T-helper 2 cell treated with Interferon-gamma antibody and Interleukin-4, amounts not matched to agents 100 ng/mL and 5 ng/mL, for 36 hours (primary cell): ENCODE data around the gene ADGRB2. TPM values are rescaled to one million over a fixed set of nuclear protein-coding genes. Genes with fewer than 3 reads are reported as not detected.
"Not testable (repeated sequence)": the region's sequence is repeated elsewhere in the genome, so short reads cannot be mapped to it uniquely, and the experiment has no call there.

ENCODE experiments used
- intact Hi-C: fragments of 100-400 bp; cut with micrococcal nuclease; formaldehyde crosslinking; loops from one replicate; pipeline ENCODE4 v1.15.1; 2023
- total RNA-seq: library from RNA; stranded (reverse); gene quantifications from 2 replicates; pipeline ENCODE4 v1.2.3, GENCODE V29; 2022

The ADGRB2 gene
- total RNA-seq, 1 donor from 2014 or later: 0.30 TPM

- intact Hi-C loops: no loop called here
Measured at GRCh38 chr1:31731049-31731565, 33.0 kb downstream of the ADGRB2 start.

DNA sequence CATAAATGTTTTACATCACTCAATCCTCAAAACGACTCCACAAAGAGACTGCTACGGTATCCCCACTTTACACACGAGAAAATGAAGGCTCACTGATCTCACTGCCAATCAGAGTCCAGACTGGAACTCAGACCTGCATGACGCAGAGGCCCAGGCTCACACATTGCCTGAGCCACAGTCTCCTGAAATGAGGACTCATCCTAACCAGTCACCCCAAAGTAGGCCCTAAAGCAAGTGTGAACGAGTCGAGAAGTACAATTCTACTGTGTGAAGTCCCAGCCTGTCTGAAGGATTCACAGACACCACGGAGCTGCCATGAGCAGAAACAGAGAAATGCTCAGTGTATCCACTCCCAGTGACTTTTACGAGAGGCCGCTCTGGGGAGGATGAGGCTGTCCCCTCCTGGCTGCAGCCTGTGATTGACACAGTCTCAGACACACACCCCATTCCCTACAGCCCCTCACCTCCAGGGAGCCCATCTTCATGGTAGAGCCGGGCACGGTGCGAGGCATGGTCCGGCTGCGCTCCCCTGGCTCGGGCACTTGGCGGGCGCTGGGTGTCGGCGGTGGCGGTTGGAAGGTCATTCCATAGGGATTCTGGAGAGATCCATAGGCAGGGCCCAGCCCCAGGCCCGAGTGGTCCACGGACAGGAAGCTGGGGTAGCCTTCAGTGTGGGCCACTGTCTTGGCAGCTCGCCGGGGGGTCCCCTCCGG is 33.6 kb downstream of the ADGRB2 start:
- intact Hi-C loops: no loop called here

DNA sequence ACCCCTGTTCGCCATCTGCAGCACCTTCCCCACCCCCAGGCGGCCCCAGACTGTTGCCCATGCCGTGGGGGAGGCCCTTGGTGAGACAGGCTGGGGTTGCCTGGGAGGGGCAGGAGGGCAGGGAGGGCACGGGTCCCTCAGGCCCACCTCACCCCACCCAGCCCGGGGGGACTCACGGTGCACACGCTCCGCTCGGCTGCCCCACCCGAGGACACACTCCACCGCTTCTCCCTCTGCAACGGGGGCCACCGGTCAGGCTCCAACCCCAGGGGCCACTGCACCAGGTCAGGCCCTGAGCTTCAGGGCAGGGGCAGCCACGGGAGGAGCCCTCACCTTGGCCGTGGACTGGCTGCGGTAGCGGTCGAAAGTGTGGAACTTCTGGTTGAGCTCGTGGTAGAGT is 36.3 kb downstream of the ADGRB2 start:
- intact Hi-C loops: no loop called here

DNA sequence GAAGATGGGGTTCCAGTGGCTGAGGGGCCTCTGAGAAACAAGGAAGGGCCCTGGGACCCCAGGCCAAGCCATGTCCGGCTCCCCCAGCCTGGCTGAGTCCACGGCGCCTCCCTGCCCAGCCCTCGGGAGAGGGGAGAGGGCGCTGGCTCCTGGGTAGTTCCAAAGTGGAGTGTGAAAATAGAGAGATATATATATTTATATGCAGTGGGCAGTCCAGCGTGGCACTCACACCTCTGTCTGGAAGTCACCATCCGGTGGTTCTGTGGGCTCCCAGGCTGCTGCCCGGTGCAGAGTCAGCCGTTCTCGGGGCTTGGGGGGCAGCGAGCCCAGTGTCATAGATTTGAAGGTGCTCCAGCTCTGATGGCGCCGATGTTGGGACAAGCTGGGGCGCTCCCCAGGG is 36.9 kb downstream of the ADGRB2 start:
- intact Hi-C loops: no loop called here

- intact Hi-C loops: no loop called here
Measured at GRCh38 chr1:31726715-31727114, 37.4 kb downstream of the ADGRB2 start.

- intact Hi-C loops: no loop called here
Measured at GRCh38 chr1:31725777-31726535, 38.2 kb downstream of the ADGRB2 start.

DNA sequence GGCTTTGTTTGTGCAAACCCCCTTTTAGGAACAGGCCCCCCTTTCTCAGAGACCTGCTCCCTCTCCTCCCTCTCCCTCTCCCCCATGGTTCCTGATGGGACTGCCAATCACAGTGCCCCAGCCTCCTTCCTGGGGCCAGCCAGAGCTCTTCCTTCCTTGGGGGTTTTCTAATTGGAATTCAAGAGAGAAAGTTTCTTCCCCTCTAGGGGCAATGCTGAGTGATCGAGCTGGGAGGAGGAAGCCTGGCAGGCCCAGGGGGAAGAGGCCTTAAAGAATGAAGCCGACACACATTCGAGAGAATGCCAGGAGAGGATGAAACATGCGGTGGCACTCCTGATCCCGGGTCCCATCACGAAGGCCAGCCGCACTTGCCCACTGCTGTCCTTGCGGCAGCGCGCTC is 39.0 kb downstream of the ADGRB2 start:
- intact Hi-C loops: no loop called here

- intact Hi-C loops: no loop called here
Measured at GRCh38 chr1:31723828-31724359, 40.2 kb downstream of the ADGRB2 start.

DNA sequence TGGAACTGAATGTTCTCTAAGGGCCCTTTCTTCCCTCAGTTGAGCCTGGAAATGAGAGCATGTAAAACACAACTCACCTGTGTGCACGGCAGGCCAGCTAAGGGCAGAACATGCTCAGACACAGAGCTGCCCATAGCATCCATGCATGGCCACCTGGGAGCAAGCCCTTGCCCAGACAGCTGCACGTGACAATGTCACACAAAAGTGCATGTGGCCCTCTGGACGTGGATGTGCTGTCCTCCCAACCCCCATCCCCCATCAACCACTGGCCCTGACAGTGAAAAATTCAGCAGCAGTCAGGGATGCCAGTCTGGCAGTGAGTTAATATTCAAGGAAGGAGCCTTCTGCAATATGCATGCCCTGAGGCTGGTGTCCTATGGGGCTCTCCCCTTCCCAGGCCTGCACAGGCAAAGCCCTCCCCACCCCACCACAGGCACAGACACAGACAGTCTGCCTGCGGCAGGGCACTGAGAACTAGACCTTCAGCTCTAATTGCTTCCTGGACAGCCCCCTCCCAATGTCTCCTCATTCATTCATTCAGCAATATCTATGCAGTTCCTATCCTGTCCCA is 45.7 kb downstream of the ADGRB2 start:
- intact Hi-C loops: no loop called here

DNA sequence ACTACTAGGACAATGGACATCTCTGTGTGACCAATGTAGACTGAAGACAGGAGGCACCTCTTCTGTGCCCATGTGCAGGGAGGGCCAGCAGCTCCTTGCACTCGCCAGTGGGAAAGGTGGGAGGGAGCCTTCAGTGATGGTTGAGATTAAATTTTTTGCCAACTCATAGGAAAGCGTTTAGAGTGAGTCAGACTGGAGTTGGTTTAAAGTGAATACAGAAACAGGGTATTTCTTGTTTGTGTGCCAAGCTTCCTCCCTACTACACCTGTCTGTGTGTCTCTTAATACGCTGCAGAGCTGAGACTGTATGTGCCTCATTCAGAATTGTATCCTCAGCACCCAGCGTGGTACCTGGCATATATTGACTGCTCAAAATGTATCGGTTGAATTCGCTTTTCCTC is 46.8 kb downstream of the ADGRB2 start:
- intact Hi-C loops: no loop called here

- intact Hi-C loops: no loop called here
Measured at GRCh38 chr1:31715873-31716220, 48.3 kb downstream of the ADGRB2 start.

DNA sequence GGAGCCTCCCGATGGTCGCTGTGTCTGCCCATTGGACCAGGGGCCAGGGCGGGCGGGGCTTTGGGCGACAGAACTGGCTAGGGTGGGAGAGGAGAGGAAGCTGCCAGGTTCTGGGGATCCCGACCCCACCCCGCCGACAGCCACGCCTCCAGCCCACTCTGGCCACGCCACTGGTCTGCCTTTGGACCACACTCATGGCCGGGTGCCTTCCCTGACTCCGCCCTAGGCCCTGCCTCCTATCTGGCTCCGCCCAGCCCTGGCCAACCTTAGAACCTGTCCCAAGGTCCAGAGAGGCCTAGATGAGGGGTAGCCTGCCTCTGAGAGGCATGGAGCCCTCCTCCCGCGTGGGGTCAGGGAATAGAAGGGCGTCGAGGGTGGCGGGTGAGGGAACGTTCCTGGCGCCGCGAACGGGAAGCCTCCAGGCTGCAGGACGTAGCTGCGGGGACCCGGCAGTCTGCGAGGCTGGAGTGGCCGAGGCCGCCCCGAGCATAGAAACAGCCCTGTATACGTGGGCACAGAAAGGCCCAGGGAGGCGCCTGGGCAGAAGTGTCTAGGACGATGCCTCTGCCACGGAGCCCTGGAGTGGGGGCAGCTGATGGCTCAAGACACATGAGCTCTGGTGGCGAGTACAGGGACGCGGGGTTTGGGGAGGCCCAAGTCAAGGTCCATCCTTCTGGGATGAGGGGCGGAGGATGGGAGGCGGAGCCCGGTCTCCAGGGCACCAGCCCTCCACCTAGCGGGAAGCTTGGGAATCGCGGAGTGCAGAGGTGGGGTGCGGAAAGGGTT is 48.9 kb downstream of the ADGRB2 start:
- intact Hi-C loops: no loop called here

DNA sequence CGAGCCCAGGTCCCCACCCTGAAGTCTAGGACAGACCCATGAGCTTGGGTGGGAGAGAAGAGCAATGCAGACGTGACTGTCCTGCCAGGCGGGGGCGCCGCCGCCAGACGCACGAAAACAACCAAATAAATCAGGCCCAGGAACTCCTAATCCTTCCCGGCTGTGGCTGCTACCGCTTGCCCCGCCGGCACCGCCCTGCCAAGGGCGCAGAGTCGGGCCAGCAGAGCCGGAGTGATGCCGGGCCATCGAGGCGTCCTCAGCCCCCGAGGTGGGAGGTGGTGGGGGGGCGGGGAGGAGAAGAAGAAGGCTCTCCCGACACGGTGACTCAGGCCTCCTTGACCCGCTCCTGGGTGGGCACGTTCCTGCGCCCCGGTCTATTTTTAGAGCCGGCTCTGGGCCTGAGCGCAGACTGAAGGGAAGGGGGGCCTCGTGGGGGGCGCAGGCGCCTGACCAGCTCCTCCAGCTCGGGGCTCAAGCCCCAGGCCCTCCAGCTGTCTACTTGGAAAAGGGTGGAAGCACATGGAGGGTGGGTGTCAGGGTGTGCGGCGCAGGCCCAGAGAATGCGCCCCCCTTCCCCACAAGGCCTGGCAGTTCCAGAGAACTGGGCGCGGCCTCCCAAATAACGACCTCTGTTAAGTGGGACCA is 49.6 kb downstream of the ADGRB2 start:
- intact Hi-C loops: no loop called here

GRCh38 chr1:31712630-31713029 is 51.5 kb downstream of the ADGRB2 start:
- intact Hi-C loops: no loop called here

DNA sequence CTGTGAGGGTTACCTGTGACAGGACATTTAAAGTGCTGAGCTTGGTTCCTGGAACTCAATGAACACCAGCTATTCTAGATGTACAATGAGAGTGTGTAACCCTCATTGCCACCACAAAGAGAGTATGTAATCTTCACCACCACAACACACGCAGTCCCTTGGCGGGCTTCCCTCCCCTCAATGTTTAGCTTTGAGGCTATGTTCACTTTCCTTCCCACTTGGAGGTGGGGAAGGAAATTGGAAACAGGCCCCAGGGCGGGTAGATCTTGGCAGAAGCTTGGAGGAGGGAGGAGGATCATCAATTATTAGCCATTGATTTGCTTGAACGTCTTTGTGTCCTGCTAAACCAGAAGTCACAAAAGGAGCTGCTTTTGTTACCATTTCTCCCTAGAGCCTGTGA is 52.1 kb downstream of the ADGRB2 start:
- intact Hi-C loops: no loop called here

- intact Hi-C loops: no loop called here
Measured at GRCh38 chr1:31708324-31708723, 55.8 kb downstream of the ADGRB2 start.

GRCh38 chr1:31707711-31708110 is 56.4 kb downstream of the ADGRB2 start:
- intact Hi-C loops: no loop called here

- intact Hi-C loops: not testable (repeated sequence)
Measured at GRCh38 chr1:31707059-31707600, 57.0 kb downstream of the ADGRB2 start.

DNA sequence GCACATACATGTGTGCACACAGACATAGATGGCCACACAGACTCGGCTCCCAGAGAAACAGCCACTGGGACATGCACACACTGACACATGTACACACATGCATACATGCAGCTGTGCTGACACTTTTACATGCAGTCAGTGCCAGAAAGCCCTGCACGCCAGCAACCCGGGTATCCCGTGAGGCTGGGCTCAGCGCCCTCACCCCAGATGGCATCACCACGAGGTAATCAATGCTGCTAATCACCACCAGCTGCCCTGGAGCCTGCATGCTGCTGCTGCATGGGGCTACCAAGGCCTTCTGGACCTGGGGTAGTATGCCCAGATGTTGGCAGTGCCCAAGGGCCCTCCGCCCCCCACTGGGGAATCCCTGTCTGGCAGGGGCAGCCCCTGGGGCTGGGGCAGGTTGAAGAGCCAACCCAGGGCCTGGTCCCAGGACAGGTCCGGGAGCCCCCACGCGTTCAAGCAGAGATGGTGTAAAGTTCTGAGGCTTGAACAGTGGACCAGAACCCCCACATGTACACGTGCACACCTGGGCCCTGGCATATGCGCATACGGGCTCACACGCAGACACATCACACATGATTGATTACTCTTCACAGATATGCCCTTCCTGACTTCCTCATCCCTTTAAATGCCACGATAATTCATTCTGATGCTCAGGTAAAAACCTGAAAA is 57.6 kb downstream of the ADGRB2 start:
- intact Hi-C loops: no loop called here
